ENCODE results near the gene GPR161.

GRCh38 chr1:168116327-168116799 is 20.4 kb downstream of the GPR161 start:
- TF ChIP-seq EZH2 (IDR thresholded peaks at IDR 0.05; ENCODE audit: low read depth, unreplicated experiment) (no peak), CTCF (conservative IDR thresholded peaks at IDR 0.05; ENCODE audit: low read depth in 2 of 2) (no peak), EZH2phosphoT487 (IDR thresholded peaks at IDR 0.05; ENCODE audit: unreplicated experiment) (no peak), ZNF114 (CRISPR knock-in tag; IDR thresholded peaks at IDR 0.05) (no peak), POLR2AphosphoS5 (IDR thresholded peaks at IDR 0.05; ENCODE audit: low read depth) (no peak), STAT1 (IDR thresholded peaks at IDR 0.05; ENCODE audit: unreplicated experiment) (no peak), JUNB (IDR thresholded peaks at IDR 0.05; ENCODE audit: unreplicated experiment) (no peak), ETS1 (IDR thresholded peaks at IDR 0.05) (no peak)
